NB4 (cell line): ENCODE data around the gene MRPS17.

Experiments used
- DNase-seq: peaks from one replicate; pipeline ENCODE4 v3.0.0; 2010; ENCODE audit warnings: low read depth
- H3K4me3 ChIP-seq: one replicate; pipeline ENCODE4 v1.5.1; 2011; ENCODE audit warnings: mild to moderate bottlenecking, low read depth, low read length, moderate library complexity
- CTCF ChIP-seq: IDR thresholded peaks from one replicate; pipeline ENCODE4 v1.5.1; 2012; ENCODE audit warnings: low read depth, low read length
- MAX ChIP-seq: IDR thresholded peaks from 2 replicates; pipeline ENCODE4 v1.6.1; 2011; ENCODE audit warnings: low read depth, low read length
- MYC ChIP-seq: IDR thresholded peaks from 2 replicates; pipeline ENCODE4 v1.6.1; 2011; ENCODE audit warnings: low read depth, low read length
- POLR2A ChIP-seq: IDR thresholded peaks from 2 replicates; pipeline ENCODE4 v1.6.1; 2011; ENCODE audit warnings: mild to moderate bottlenecking; ENCODE audit not compliant: insufficient read length; ENCODE audit errors: extremely low read depth

Gene MRPS17

GRCh38 chr7:55966851-55967250 is 15.2 kb downstream of the MRPS17 start:
- no peak for DNase-seq
- H3K4me3 ChIP-seq = no peak overlapping the region
- TF ChIP-seq CTCF (no peak), POLR2A (no peak), MYC (no peak), MAX (no peak)

GRCh38 chr7:55969391-55969790 is 17.7 kb downstream of the MRPS17 start:
- no peak for TF ChIP-seq MYC
- TF ChIP-seq MAX = no peak
- no peak for TF ChIP-seq CTCF
- TF ChIP-seq POLR2A = no peak
- DNase-seq = no peak
- no peak overlapping the region for H3K4me3 ChIP-seq

- no peak for TF ChIP-seq CTCF
- TF ChIP-seq MAX = no peak
- TF ChIP-seq MYC = no peak
- no peak for TF ChIP-seq POLR2A
- DNase-seq = no peak
- H3K4me3 ChIP-seq = no peak overlapping the region
Measured at GRCh38 chr7:55970561-55970960, 18.9 kb downstream of the MRPS17 start.

GRCh38 chr7:55970978-55971377 is 19.3 kb downstream of the MRPS17 start:
- TF ChIP-seq CTCF (no peak), MAX (no peak), POLR2A (no peak), MYC (no peak)
- no peak for DNase-seq
- no peak overlapping the region for H3K4me3 ChIP-seq

GRCh38 chr7:55973747-55974250 is 22.1 kb downstream of the MRPS17 start:
- no peak for DNase-seq
- no peak overlapping the region for H3K4me3 ChIP-seq
- TF ChIP-seq MYC = no peak
- no peak for TF ChIP-seq POLR2A
- TF ChIP-seq MAX = no peak
- no peak for TF ChIP-seq CTCF
